ENCODE results near the gene SLC36A4.

Gene SLC36A4

DNA sequence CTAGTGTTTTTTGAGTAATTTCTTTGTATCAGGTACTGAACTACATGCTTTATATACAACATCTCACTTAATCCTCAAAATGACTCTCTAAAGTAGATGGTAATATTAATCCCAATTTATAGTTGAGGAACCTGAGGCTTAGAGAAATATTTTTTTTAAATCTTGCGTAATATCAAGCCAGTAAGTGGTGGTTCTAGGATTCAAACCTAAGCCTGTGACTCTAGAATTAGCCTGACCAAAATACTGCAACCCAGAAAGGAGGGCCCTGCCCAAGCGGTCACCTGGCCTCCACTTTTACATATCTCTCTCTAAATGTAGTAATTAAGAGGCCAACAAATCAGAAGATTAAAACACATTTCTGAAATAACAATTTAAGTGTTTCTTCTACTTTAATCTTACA lies 28.6 kb downstream of the SLC36A4 start:
- no peak for DNase-seq (ENCODE audit: extremely low read depth, insufficient read length)
- Histone ChIP-seq H3K27me3 (replicated peaks; ENCODE audit: control insufficient read depth, insufficient read depth, low read length) (no peaks in the 10 kb centered on the region), H3K4me3 (replicated peaks; ENCODE audit: low read depth, low read length) (no peak overlapping the region), H3K36me3 (ENCODE audit: control insufficient read depth, insufficient read depth, low read length) (no peaks in the 10 kb centered on the region)
- TF ChIP-seq, protein P1, sequence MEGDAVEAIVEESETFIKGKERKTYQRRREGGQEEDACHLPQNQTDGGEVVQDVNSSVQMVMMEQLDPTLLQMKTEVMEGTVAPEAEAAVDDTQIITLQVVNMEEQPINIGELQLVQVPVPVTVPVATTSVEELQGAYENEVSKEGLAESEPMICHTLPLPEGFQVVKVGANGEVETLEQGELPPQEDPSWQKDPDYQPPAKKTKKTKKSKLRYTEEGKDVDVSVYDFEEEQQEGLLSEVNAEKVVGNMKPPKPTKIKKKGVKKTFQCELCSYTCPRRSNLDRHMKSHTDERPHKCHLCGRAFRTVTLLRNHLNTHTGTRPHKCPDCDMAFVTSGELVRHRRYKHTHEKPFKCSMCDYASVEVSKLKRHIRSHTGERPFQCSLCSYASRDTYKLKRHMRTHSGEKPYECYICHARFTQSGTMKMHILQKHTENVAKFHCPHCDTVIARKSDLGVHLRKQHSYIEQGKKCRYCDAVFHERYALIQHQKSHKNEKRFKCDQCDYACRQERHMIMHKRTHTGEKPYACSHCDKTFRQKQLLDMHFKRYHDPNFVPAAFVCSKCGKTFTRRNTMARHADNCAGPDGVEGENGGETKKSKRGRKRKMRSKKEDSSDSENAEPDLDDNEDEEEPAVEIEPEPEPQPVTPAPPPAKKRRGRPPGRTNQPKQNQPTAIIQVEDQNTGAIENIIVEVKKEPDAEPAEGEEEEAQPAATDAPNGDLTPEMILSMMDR (IDR thresholded peaks at IDR 0.05; ENCODE audit: insufficient read depth, low read length, poor library complexity, severe bottlenecking): no peak

DNA sequence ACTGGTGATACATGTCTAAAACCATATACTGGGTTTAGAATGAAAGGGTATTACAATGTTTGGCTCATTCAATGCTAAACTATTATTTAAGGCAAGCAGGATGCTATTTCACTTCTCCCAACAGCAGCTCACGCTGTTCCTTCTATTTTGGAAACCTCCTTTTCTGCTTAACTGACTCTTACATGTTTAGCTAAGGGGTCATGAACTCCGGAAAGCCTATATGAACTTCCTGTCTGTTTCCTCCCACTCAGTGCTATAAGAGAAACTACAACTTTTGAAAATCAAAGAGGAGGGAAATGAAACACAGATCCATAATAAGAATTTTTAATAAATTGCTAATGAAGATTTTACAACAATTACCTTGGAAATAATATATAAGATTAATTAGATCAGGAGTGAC lies 30.9 kb downstream of the SLC36A4 start:
- Histone ChIP-seq H3K36me3 (ENCODE audit: control insufficient read depth, insufficient read depth, low read length) (no peaks in the 10 kb centered on the region), H3K27me3 (replicated peaks; ENCODE audit: control insufficient read depth, insufficient read depth, low read length) (no peaks in the 10 kb centered on the region), H3K4me3 (replicated peaks; ENCODE audit: low read depth, low read length) (no peak overlapping the region)
- DNase-seq (ENCODE audit: extremely low read depth, insufficient read length): no peak
- TF ChIP-seq, protein P1 (IDR thresholded peaks at IDR 0.05; ENCODE audit: insufficient read depth, low read length, poor library complexity, severe bottlenecking): no peak

DNA sequence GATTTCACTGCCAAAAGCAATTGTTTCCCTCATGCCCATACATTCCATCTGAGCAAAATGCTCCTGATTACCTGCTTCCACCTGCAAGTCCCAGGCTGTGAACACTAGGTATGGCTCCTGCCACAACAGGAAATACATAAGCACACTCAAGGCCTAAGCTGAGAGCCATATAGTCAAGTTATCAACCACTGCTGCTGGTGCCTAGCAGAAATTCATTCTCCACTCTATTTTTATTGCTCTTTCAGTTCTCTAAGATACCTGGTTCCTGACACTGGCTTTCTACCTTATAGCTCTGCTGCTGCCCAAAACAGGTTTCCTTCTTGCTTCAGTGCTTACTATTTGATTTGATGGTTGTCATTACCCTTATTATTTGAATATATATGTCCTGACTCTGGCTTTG lies 31.6 kb downstream of the SLC36A4 start:
- no peaks in the 10 kb centered on the region for H3K27me3 ChIP-seq (replicated peaks; ENCODE audit: control insufficient read depth, insufficient read depth, low read length)
- DNase-seq (ENCODE audit: extremely low read depth, insufficient read length): no peak
- H3K4me3 ChIP-seq (replicated peaks; ENCODE audit: low read depth, low read length): no peak overlapping the region
- TF ChIP-seq, protein P1 (IDR thresholded peaks at IDR 0.05; ENCODE audit: insufficient read depth, low read length, poor library complexity, severe bottlenecking): no peak
- H3K36me3 ChIP-seq (ENCODE audit: control insufficient read depth, insufficient read depth, low read length): no peaks in the 10 kb centered on the region

DNA sequence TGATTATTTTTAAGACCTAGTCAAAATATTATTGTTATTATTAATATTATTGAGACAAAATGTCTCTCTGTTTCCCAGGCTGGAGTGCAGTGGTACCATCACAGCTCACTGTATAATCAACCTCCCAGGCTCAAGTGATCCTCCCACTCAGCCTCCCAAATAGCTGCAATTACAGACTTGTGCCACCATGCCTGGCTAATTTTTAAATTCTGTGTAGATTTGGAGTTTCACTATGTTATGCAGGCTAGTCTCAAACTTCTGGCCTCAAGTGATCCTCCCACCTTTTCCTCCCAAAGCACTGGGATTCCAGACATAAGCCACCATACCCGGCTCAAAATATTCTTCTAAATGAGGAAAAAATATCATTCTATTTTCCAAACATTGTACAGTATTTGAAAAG lies 37.0 kb downstream of the SLC36A4 start:
- TF ChIP-seq, protein P1 (IDR thresholded peaks at IDR 0.05; ENCODE audit: insufficient read depth, low read length, poor library complexity, severe bottlenecking): no peak
- no peak for DNase-seq (ENCODE audit: extremely low read depth, insufficient read length)
- no peaks in the 10 kb centered on the region for H3K27me3 ChIP-seq (replicated peaks; ENCODE audit: control insufficient read depth, insufficient read depth, low read length)
- no peaks in the 10 kb centered on the region for H3K36me3 ChIP-seq (ENCODE audit: control insufficient read depth, insufficient read depth, low read length)
- no peak overlapping the region for H3K4me3 ChIP-seq (replicated peaks; ENCODE audit: low read depth, low read length)

DNA sequence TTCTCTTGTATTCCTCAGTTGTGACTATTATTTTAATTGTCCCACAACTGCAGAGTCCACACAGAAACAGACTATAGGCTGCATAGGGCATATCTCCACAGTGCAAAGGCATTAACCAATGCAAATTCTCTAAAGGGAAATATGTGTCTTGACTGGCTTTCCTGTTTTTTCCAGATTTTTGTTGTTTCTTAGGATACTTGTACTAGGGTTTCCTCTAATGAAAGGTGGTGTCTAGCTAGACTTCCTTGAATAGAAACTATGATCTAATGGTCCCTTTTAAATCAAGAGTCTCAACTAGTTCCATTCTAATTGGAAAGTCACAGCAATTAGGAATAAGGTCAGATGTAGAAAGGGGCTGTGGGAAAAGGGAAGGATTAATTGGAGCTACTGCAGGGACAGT lies 37.6 kb downstream of the SLC36A4 start:
- no peaks in the 10 kb centered on the region for H3K36me3 ChIP-seq (ENCODE audit: control insufficient read depth, insufficient read depth, low read length)
- TF ChIP-seq, protein P1 (IDR thresholded peaks at IDR 0.05; ENCODE audit: insufficient read depth, low read length, poor library complexity, severe bottlenecking): no peak
- no peak for DNase-seq (ENCODE audit: extremely low read depth, insufficient read length)

DNA sequence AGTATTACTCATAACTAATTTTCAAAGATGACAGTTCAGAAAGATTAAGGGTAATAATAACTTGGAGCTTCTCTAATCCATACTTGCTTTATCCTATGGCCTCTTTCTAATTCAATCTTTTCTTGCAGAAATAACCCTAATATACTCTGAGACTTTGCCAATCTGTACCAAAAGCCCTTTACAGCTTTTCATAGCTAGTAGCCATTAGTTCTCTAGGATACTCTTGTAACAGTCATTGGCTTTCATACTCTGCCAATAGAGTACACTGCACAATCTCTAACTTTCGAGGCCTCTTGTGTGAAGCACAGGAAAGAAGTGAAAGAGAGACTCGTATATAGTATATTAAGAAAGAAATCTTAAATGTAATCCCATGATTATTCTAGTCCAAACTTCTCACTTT lies 38.1 kb downstream of the SLC36A4 start:
- no peak for DNase-seq (ENCODE audit: extremely low read depth, insufficient read length)
- TF ChIP-seq, protein P1 (IDR thresholded peaks at IDR 0.05; ENCODE audit: insufficient read depth, low read length, poor library complexity, severe bottlenecking): no peak
- Histone ChIP-seq H3K27me3 (replicated peaks; ENCODE audit: control insufficient read depth, insufficient read depth, low read length) (no peaks in the 10 kb centered on the region), H3K4me3 (replicated peaks; ENCODE audit: low read depth, low read length) (no peak overlapping the region), H3K36me3 (ENCODE audit: control insufficient read depth, insufficient read depth, low read length) (no peaks in the 10 kb centered on the region)

More for the DNA sequence above, 37.6 kb downstream of the SLC36A4 start:
- Histone ChIP-seq H3K27me3 (replicated peaks; ENCODE audit: control insufficient read depth, insufficient read depth, low read length) (no peaks in the 10 kb centered on the region), H3K4me3 (replicated peaks; ENCODE audit: low read depth, low read length) (no peak overlapping the region)

Data from GM06990 (cell line).